Stimulated activated CD8-positive, alpha-beta memory T cell treated with anti-CD3 and anti-CD28 coated beads, Interleukin-2, amount 100 ng/mL, for 1 hour (primary cell): ENCODE data around the gene FAM167B.
A peak's percentile ranks its signal among the peaks of the same experiment; 100 is the strongest.

Experiments used
- DNase-seq, 2 donors: peaks; one replicate each; pipeline ENCODE4 v3.0.0-alpha.2; 2020; ENCODE audit warnings: low read depth in 2 of 2

The FAM167B gene

GRCh38 chr1:32223683-32224082 lies 23.3 kb upstream of the FAM167B start:
- DNase-seq: no peak

DNA sequence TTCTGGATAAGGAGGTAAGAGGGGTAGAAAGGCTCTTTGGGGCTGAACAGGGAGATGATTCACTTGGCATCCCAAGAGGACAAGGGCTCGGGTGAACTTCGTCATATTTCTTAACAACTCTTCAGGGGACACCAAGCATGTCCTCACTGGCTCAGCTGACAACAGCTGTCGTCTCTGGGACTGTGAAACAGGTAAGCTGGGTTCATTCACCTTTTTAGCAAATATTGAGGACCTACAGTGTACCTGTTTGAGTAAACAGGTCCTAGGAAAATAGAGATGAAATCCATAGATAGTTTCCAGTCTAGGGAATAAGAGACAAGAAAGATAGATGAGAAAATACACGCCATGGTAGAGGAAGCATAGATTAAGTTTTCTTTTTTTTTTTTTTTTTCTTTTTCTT lies 22.7 kb upstream of the FAM167B start:
- no peak for DNase-seq

DNA sequence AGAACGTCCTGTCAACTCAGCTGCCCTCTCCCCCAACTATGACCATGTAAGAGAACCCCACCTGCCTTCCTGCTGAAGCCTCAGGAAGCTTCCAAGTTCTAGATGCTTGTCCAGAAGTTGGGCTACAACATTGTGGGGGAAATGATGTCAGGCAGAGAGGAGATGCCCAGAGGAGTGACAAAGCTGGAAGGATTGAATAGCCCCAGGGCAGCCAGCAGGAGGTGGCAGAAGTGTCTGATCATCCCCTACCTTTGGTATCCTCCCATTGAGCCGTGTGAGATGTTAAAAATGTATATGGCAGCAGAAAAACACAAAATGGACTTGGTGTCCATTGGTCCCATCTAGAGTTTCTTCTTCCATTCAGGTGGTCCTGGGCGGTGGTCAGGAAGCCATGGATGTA lies 18.3 kb upstream of the FAM167B start:
- DNase-seq: no peak

DNA sequence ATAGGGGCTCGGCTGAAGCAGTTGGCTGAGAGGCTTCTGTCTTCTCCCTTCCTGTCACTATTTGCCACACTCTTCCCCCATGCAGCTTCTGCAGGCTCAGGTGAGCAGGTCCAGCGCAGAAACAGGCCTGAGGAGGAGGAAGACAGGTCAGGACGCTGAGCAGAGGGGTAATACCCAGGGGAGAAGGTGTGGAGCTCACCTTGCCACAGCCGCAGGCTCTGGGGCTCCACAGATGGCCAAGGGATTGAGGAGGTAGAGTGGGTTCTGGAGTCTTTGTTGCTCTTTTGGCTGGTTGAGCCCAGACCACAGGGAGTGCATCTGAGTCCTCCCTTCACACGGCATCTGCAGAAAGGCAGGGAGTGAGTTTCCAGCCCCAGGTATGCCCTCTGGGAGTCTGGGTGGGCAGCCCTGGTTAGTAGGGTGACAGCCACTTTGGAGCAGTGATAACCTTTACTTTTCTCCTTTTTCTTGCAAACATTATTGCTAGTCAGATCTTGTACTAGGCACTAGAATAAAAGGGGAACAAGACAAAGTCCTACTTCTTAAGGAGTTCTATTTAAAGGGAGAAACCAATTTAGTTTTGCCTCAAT lies 15.1 kb upstream of the FAM167B start:
- DNase-seq: no peak

DNA sequence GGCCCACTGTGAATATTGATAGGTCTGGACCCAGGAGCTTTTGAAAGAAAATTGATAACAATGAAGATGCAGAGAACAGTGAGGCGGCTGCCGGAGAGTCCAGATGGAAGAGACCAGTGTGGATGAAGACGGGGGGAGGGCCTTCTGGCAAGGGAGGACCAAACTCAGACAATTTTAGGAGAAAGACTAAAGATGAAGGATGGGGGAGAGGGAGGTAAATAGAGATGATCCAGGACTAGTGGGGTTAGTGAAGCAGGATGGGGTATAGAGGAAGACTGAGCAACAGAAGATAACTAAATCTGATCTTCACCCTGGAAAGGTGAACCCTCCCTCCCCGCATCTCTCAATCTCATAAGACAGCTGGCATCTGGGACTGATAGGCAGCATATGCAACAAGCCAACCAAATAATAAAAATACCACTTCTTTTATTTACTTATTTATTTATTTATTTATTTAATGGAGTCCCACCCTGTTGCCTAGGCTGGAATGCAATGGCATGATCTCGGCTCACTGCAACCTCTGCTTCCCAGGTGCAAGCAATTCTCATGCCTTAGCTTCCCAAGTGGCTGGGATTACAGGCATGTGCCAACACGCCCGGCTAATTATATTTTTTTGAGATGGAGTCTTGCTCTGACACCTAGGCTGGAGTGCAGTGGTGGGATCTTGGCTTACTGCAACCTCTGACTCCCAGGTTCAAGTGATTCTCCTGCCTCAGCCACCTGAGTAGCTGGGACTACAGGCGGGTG lies 14.3 kb upstream of the FAM167B start:
- DNase-seq: no peak

GRCh38 chr1:32234792-32235191 lies 12.2 kb upstream of the FAM167B start:
- no peak for DNase-seq

DNA sequence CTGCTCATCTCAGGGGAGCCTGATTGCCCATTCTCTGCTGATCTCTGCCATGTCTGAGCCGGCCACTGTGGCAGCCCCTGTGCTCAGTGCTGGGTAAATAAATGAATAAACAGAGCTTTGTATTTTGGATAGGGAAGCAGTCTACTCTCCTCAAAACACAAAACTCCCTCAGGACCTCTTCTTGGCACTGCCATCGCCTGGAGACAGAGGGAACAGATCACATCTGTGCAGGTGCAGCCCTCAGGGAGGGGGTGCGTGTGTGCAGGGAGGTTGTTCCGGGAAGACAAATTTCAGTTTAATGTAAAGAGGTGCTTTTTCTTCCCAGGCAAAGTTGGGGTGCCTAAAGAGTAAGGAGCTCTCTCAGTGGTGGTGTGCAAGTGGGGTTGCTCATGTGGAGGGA lies 7.7 kb upstream of the FAM167B start:
- no peak for DNase-seq

DNA sequence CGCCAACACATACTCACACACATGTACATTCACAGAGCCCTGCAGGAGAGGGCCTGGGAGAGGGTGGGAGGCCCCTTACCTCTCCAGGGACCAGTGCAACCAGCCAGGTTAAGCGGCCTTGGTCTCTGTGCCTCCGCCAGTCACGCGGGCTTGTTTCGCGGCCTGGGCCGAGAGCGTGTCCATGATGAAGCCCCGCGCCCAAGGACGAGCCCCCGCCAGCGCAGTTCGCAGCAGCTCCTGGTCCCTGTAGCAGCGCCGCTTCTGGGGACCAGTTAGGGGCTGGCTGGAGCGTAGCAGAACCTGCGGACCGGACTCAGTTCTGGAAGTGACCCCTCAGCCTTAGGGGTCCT lies 7.3 kb upstream of the FAM167B start:
- DNase-seq: no peak

DNA sequence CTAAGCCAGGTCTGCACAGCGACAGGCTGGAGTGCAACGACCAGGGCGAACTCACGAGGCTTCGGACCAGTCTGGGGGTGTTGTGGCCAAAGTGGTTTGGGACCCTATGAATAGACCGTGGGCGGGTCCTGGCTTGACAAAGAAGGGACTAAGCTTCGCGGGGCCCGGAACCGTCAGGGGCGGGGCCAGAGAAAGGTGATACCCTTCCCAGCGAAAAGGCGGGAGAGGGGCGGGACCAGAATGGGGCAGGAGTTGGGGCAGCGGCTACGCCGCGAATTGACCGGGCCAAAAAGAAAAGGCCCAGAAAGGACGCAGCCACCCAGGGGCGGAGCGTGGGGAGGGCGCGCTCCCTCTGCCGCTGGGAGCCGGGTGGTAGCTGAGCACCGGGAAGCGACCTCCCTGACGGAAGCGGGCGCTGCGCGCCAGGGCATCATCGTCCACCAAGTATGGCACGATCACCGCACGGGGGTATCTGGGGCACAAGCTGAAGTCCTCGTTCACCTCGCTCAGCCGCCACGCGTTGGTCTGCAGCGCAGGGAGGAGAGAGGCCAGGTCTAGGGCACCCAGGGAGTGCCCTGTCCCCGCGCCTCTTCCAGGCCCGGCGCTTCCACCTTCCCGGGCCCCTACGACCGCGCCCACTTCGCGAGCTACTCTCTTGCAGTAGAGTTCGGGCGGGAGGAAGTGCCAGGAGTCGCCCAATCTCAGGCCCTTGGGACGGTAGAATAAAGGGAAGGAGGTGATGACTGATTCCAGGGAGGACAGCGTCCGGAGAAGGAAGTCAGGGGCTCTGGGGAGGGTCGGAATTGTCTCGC lies 6.7 kb upstream of the FAM167B start:
- DNase-seq: peak in 1 of 2 donors; percentile 47

DNA sequence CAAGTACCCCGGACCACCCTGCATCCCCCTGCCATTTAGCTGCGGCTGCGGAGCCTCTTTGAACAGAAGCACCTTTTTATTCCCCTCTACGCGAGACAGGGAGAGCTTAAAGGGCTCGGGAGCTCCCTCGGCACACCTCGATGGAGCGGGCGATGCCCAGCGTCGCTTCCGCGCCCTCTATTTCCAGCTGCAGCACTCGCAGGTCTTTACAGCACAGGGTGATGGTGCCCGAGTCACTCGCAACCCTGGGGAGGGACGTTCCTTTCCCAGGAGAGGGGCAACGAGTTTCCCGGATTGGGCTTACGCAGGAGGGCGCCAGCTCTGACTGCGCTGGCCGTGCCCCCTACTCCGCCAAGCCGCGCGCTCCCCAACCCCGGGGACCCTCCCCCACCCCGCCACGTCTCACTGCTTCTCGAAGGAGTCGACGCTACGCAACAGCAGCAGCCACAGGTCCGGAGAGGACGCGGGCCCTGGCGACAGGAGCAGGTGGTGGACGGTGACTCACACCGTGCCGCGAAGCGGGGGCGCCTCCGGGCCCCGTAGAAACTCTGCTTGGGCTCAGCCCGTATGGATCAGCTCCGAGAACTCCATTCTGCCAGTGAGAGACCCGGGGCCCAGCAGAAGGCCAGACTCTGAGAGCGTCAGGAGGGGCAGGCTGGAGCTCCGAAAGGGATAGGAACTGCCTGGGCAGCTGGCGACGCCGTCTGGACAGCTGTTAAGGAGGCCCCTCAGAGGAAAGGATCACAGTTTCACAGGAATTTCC lies 5.8 kb upstream of the FAM167B start:
- DNase-seq: peak in 1 of 2 donors; percentile 26

- no peak for DNase-seq
Measured at GRCh38 chr1:32242341-32242851, 4.6 kb upstream of the FAM167B start.

DNA sequence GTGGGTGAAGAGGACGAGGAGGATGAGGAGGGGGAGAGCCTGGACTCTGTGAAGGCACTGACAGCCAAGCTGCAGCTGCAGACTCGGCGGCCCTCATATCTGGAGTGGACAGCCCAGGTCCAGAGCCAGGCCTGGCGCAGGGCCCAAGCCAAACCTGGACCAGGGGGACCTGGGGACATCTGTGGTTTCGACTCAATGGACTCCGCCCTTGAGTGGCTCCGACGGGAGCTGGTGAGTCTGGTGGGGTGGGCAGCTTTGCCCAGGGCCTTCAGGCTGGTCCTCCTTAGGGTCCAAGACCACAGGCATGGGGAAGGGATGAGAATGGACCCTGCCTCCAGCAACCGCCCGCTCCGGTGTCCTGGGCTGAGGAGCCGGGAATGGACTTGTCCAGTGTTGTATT lies 430 bp downstream of the FAM167B start:
- no peak for DNase-seq

GRCh38 chr1:32247983-32248889 lies 1.2 kb downstream of the FAM167B start:
- DNase-seq: peak in 1 of 2 donors; percentile 56

GRCh38 chr1:32249831-32250525 lies 3.0 kb downstream of the FAM167B start:
- peak; percentile 55 to 66 for DNase-seq

- DNase-seq: peak in 1 of 2 donors; percentile 33
Measured at GRCh38 chr1:32250893-32251716, 4.1 kb downstream of the FAM167B start, which contains the start of gene LCK. Gene LCK, plus strand, starts transcription at chr1:32251265. Its CDS starts 23,065 bp downstream, at chr1:32274330.

- DNase-seq: no peak
Measured at GRCh38 chr1:32255072-32256071, 8.3 kb downstream of the FAM167B start.

GRCh38 chr1:32256473-32257226 lies 9.6 kb downstream of the FAM167B start:
- DNase-seq: no peak
